GM03348 (cell line): ENCODE measurements around the gene GNAQ.
"Not testable (repeated sequence)": the region's sequence is repeated elsewhere in the genome, so short reads cannot be mapped to it uniquely, and the experiment has no call there.

ENCODE experiments used
- DNase-seq: peaks from one replicate; pipeline ENCODE4 v3.0.0; 2012; ENCODE audit warnings: low spot score

GNAQ gene

GRCh38 chr9:77690723-77691122 lies 340.9 kb downstream of the GNAQ start:
- DNase-seq: not testable (repeated sequence)

GRCh38 chr9:77690119-77690518 lies 341.5 kb downstream of the GNAQ start:
- DNase-seq: not testable (repeated sequence)

- not testable (repeated sequence) for DNase-seq
These were observed 343.9 kb downstream of the GNAQ start for GRCh38 chr9:77687737-77688136.

GRCh38 chr9:77680581-77680980 lies 351.0 kb downstream of the GNAQ start:
- DNase-seq: no peak

GRCh38 chr9:77679661-77680368 lies 351.8 kb downstream of the GNAQ start:
- DNase-seq: no peak

- DNase-seq: no peak
These were observed 352.5 kb downstream of the GNAQ start for GRCh38 chr9:77679088-77679487.

- no peak for DNase-seq
These were observed 353.6 kb downstream of the GNAQ start for GRCh38 chr9:77677957-77678535.

GRCh38 chr9:77677397-77677796 lies 354.2 kb downstream of the GNAQ start:
- DNase-seq: no peak

- DNase-seq: no peak
These were observed 357.4 kb downstream of the GNAQ start for GRCh38 chr9:77673941-77674791.

- DNase-seq: no peak
These were observed 359.4 kb downstream of the GNAQ start for GRCh38 chr9:77672183-77672582.

GRCh38 chr9:77667151-77667550 lies 364.5 kb downstream of the GNAQ start:
- no peak for DNase-seq
